Caco-2 (cell line): Measurements from ENCODE around the gene CYB561. TPM values are rescaled to one million over a fixed set of nuclear protein-coding genes. Genes with fewer than 3 reads are reported as not detected.

Experiments
- BruUV-seq: library from RNA; stranded (reverse); fragments of 400-500 nt; replicated peaks from 2 replicates; lab custom pipeline; 2021; lab: Mats Ljungman, UMichigan
- CTCF ChIA-PET: fragments of 300-600 bp; sonication (Branson Sonifier 250); formaldehyde crosslinking; loops from one replicate; lab custom pipeline; 2022; ENCODE audit warnings: antibody characterized with exemption; lab: Charles Lee
- POLR2A ChIA-PET: fragments of 300-600 bp; sonication (Branson Sonifier 250); formaldehyde crosslinking; loops from one replicate; lab custom pipeline; 2022; ENCODE audit warnings: antibody characterized with exemption; lab: Charles Lee
- DNase-seq, 2 experiments: peaks; one replicate each; pipeline versions ENCODE4 v3.0.0 to v3.0.0-alpha.2; 2020 to 2022
- H3K27me3 ChIP-seq: replicated peaks from 2 replicates; pipeline ENCODE4 v1.6.0; 2011; ENCODE audit warnings: low read length; ENCODE audit not compliant: control insufficient read depth, insufficient read depth
- H3K36me3 ChIP-seq: 2 replicates; pipeline ENCODE4 v1.5.1; 2011; ENCODE audit warnings: low read length; ENCODE audit not compliant: control insufficient read depth, insufficient read depth
- H3K4me1 ChIP-seq: fragments of 250-450 bp; sonication (Bioruptor Pico); 2 replicates; pipeline ENCODE4 v1.5.1; 2020; ENCODE audit warnings: mild to moderate bottlenecking
- H3K4me3 ChIP-seq: 2 replicates; pipeline ENCODE4 v1.5.1; 2011; ENCODE audit warnings: low read depth, mild to moderate bottlenecking, control low read depth, low read length
- H3K9me3 ChIP-seq: fragments of 250-450 bp; sonication (Bioruptor Pico); 2 replicates; pipeline ENCODE4 v1.5.1; 2020; ENCODE audit warnings: mild to moderate bottlenecking, moderate library complexity
- H3K27ac Mint-ChIP-seq: one replicate; pipeline ENCODE4 v1.8.0; 2022; ENCODE audit warnings: mixed read lengths; ENCODE audit not compliant: unreplicated experiment
- H3K27me3 Mint-ChIP-seq: one replicate; pipeline ENCODE4 v1.8.0; 2022; ENCODE audit warnings: mixed read lengths; ENCODE audit not compliant: insufficient read depth, unreplicated experiment
- H3K36me3 Mint-ChIP-seq: one replicate; pipeline ENCODE4 v1.8.0; 2022; ENCODE audit warnings: mild to moderate bottlenecking, mixed read lengths; ENCODE audit not compliant: insufficient read depth, unreplicated experiment
- H3K4me1 Mint-ChIP-seq: one replicate; pipeline ENCODE4 v1.8.0; 2022; ENCODE audit warnings: low read depth, mixed read lengths; ENCODE audit not compliant: unreplicated experiment
- H3K4me3 Mint-ChIP-seq: one replicate; pipeline ENCODE4 v1.8.0; 2022; ENCODE audit warnings: mild to moderate bottlenecking, moderate library complexity, mixed read lengths; ENCODE audit not compliant: unreplicated experiment
- H3K9me3 Mint-ChIP-seq: one replicate; pipeline ENCODE4 v1.8.0; 2022; ENCODE audit warnings: mixed read lengths; ENCODE audit not compliant: unreplicated experiment
- CTCF ChIP-seq, 2 experiments: fragments of 200-600 bp in 1 of 2; IDR thresholded peaks; 1 replicate in 1 of 2; 2 replicates in 1 of 2; pipeline versions ENCODE4 v1.5.1 to v1.8.0; 2011 to 2022; ENCODE audit warnings: antibody characterized with exemption in 1 of 2, control low read depth in 1 of 2, inconsistent platforms in 1 of 2, low read depth in 1 of 2, low read length in 1 of 2, mild to moderate bottlenecking in 1 of 2, moderate library complexity in 1 of 2; ENCODE audit not compliant: insufficient read depth in 1 of 2, severe bottlenecking in 1 of 2, unreplicated experiment in 1 of 2
- intact Hi-C: fragments of 100-400 bp; cut with micrococcal nuclease; formaldehyde crosslinking; loops from one replicate; pipeline ENCODE4 v1.10.0; 2022; ENCODE audit not compliant: unreplicated experiment
- total RNA-seq: library from RNA; stranded (reverse); gene quantifications from 2 replicates; pipeline ENCODE4 v1.2.3, GENCODE V29; 2022

The CYB561 gene
- total RNA-seq, 1 experiment from 2014 or later: 46.3 TPM

- Mint-ChIP-seq H3K4me1 (no peaks in the 10 kb centered on the region), H3K9me3 (no peaks in the 10 kb centered on the region), H3K27ac (no peak overlapping the region), H3K36me3 (no peaks in the 10 kb centered on the region), H3K27me3 (peaks cover 25% of the 10 kb centered on the region), H3K4me3 (no peak overlapping the region)
- BruUV-seq: no TSS peak
- no peaks in the 10 kb centered on the region for H3K36me3 ChIP-seq
- no peak overlapping the region for H3K4me3 ChIP-seq
- intact Hi-C loops: no loop called here
- no peak for TF ChIP-seq CTCF (IDR thresholded peaks at IDR 0.05; ENCODE audit: insufficient read depth in 1 of 2, low read depth in 1 of 2, low read length in 1 of 2, severe bottlenecking in 1 of 2, unreplicated experiment in 1 of 2)
- H3K4me1 ChIP-seq: no peaks in the 10 kb centered on the region
- no peaks in the 10 kb centered on the region for H3K27me3 ChIP-seq
- POLR2A ChIA-PET: no interaction called here
- H3K9me3 ChIP-seq: no peaks in the 10 kb centered on the region
- CTCF ChIA-PET: interaction anchor here (0.8 kb wide), 1 partner anchor 12 kb away, joined by 4 read pairs; no protein-coding TSS in a partner anchor
- DNase-seq: no peak
Measured at GRCh38 chr17:63395075-63395805, 50.9 kb downstream of the CYB561 start.

GRCh38 chr17:63390090-63390489 is 56.0 kb downstream of the CYB561 start:
- Mint-ChIP-seq H3K36me3 (no peaks in the 10 kb centered on the region), H3K27ac (no peak overlapping the region), H3K9me3 (no peaks in the 10 kb centered on the region), H3K27me3 (peaks cover 18% of the 10 kb centered on the region), H3K4me1 (no peaks in the 10 kb centered on the region), H3K4me3 (no peak overlapping the region)
- Histone ChIP-seq H3K4me1 (no peaks in the 10 kb centered on the region), H3K9me3 (no peaks in the 10 kb centered on the region), H3K4me3 (no peak overlapping the region), H3K27me3 (no peaks in the 10 kb centered on the region), H3K36me3 (no peaks in the 10 kb centered on the region)
- DNase-seq: no peak
- intact Hi-C loops: no loop called here
- ChIA-PET CTCF (no interaction called here), POLR2A (no interaction called here)
- no TSS peak for BruUV-seq
- TF ChIP-seq CTCF (IDR thresholded peaks at IDR 0.05; ENCODE audit: insufficient read depth in 1 of 2, low read depth in 1 of 2, low read length in 1 of 2, severe bottlenecking in 1 of 2, unreplicated experiment in 1 of 2): no peak

GRCh38 chr17:63387656-63388340 is 58.3 kb downstream of the CYB561 start:
- H3K27me3 ChIP-seq: no peaks in the 10 kb centered on the region
- POLR2A ChIA-PET: no interaction called here
- no peaks in the 10 kb centered on the region for H3K9me3 ChIP-seq
- H3K27ac Mint-ChIP-seq: no peak overlapping the region
- peaks cover 13% of the 10 kb centered on the region for H3K27me3 Mint-ChIP-seq
- intact Hi-C loops: no loop called here
- no peaks in the 10 kb centered on the region for H3K9me3 Mint-ChIP-seq
- H3K4me1 ChIP-seq: no peaks in the 10 kb centered on the region
- H3K36me3 ChIP-seq: no peaks in the 10 kb centered on the region
- DNase-seq: no peak
- no peaks in the 10 kb centered on the region for H3K36me3 Mint-ChIP-seq
- no peak overlapping the region for H3K4me3 Mint-ChIP-seq
- no peaks in the 10 kb centered on the region for H3K4me1 Mint-ChIP-seq
- no peak for TF ChIP-seq CTCF (IDR thresholded peaks at IDR 0.05; ENCODE audit: insufficient read depth in 1 of 2, low read depth in 1 of 2, low read length in 1 of 2, severe bottlenecking in 1 of 2, unreplicated experiment in 1 of 2)
- H3K4me3 ChIP-seq: no peak overlapping the region
- no TSS peak for BruUV-seq
- CTCF ChIA-PET: no interaction called here
